Osteocyte (in vitro differentiated cells): ENCODE results near the gene MAB21L1. TPM values are rescaled to one million over a fixed set of nuclear protein-coding genes. Genes with fewer than 3 reads are reported as not detected.
A peak's percentile ranks its signal among the peaks of the same experiment; 100 is the strongest.

Experiments used
- DNase-seq: peaks from one replicate; pipeline ENCODE4 v3.0.0; 2021; ENCODE audit warnings: mixed read lengths; ENCODE audit not compliant: unreplicated experiment; ENCODE audit errors: extremely low spot score
- H3K27ac Mint-ChIP-seq: one replicate; pipeline ENCODE4 v1.8.0; 2021; ENCODE audit warnings: mild to moderate bottlenecking, mixed read lengths; ENCODE audit not compliant: unreplicated experiment
- H3K27me3 Mint-ChIP-seq: one replicate; pipeline ENCODE4 v1.8.0; 2021; ENCODE audit warnings: mixed read lengths; ENCODE audit not compliant: unreplicated experiment
- H3K36me3 Mint-ChIP-seq: one replicate; pipeline ENCODE4 v1.8.0; 2021; ENCODE audit warnings: mixed read lengths; ENCODE audit not compliant: unreplicated experiment
- H3K4me1 Mint-ChIP-seq: one replicate; pipeline ENCODE4 v1.8.0; 2021; ENCODE audit warnings: mixed read lengths; ENCODE audit not compliant: unreplicated experiment
- H3K4me3 Mint-ChIP-seq: one replicate; pipeline ENCODE4 v1.8.0; 2021; ENCODE audit warnings: mild to moderate bottlenecking, moderate library complexity, mixed read lengths; ENCODE audit not compliant: unreplicated experiment
- H3K9me3 Mint-ChIP-seq: one replicate; pipeline ENCODE4 v1.8.0; 2021; ENCODE audit warnings: mixed read lengths; ENCODE audit not compliant: unreplicated experiment
- long read RNA-seq: library from polyadenylated mRNA; unstranded; transcript quantifications from one replicate; pipeline ENCODE4 v2.0.0, GENCODE V29; 2021
- total RNA-seq: library from RNA; stranded (reverse); gene quantifications from 2 replicates; pipeline ENCODE4 v1.2.1, GENCODE V29; 2021
- TF ChIP-seq, protein P1 (sequence below): fragments of 200-600 bp; sonication (generic); IDR thresholded peaks from 2 replicates; pipeline ENCODE4 v1.5.0; 2021; ENCODE audit warnings: antibody characterized with exemption, mild to moderate bottlenecking, moderate library complexity

Gene MAB21L1
- total RNA-seq: 9.0 TPM in 2 replicates
- long read RNA-seq, transcript MAB21L1-201 (1 exons, 3,028 nt): major isoform, 210 of 210 reads
- long read RNA-seq, partial matches to known transcripts: 0 of 210 reads
- long read RNA-seq, other reads (novel, unspliced or antisense): 0 of 210 reads

DNA sequence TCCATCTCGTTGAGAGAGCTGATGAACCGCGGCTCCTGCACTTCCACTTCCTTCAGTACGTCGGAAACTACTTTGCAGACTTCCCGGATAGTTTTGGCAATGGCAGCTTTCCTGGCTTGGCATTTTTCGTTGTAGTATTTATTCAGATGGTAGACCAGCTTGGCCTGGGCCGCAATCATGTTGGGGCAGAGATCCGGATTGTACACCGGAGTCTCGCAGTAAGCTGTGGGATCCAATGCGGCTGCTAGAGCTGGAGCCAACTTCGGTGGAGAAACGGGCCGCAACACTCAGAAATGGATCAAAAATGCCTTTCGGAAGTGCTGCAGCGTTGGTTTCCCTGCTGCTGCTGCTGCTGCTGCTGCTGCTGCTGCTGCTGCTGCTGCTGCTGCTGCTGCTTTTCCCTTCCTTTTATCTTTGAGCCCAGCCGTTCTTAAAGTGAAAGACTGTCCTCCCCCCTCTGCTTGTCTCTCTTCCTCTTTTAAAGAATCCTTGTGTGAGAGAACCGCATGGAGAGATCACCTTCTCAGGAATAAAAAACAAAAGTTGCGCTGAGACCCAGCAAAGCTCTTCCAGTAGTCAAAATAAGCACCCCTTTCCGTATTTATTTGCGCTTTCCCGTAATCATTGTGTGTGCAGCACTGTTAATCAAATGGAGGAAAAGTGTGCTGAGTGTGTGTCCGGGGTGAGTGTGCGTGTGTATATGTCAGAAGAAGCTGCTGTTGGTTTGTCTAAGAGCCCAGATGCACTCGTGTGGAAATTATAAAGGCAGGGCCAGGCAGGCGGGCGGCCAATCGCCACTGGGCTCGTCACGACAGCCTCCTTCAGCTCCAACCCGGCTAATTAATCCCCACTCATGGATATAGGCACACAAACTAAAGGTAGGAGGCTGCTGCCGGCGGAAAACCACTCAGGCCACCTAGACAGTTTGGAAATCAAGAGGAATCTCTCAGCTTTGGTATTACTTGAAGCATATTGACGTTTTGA lies at the start of gene MAB21L1:
Gene MAB21L1 (minus strand): TSS at position 730 of the 984 bp plus-strand sequence. CDS start 551 bp downstream, at position 179.
- DNase-seq: no peak
- Mint-ChIP-seq H3K27ac (peak within 1 kb of the TSS; percentile 96), H3K36me3 (peaks cover 10% of the 10 kb centered on the region)

GRCh38 chr13:35524171-35524570 lies 47.7 kb upstream of the MAB21L1 start:
- DNase-seq: no peak
- TF ChIP-seq, protein P1, sequence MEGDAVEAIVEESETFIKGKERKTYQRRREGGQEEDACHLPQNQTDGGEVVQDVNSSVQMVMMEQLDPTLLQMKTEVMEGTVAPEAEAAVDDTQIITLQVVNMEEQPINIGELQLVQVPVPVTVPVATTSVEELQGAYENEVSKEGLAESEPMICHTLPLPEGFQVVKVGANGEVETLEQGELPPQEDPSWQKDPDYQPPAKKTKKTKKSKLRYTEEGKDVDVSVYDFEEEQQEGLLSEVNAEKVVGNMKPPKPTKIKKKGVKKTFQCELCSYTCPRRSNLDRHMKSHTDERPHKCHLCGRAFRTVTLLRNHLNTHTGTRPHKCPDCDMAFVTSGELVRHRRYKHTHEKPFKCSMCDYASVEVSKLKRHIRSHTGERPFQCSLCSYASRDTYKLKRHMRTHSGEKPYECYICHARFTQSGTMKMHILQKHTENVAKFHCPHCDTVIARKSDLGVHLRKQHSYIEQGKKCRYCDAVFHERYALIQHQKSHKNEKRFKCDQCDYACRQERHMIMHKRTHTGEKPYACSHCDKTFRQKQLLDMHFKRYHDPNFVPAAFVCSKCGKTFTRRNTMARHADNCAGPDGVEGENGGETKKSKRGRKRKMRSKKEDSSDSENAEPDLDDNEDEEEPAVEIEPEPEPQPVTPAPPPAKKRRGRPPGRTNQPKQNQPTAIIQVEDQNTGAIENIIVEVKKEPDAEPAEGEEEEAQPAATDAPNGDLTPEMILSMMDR: no peak
- H3K27me3 Mint-ChIP-seq: no peaks in the 10 kb centered on the region
- no peak overlapping the region for H3K4me3 Mint-ChIP-seq
- H3K27ac Mint-ChIP-seq: no peak overlapping the region
- no peaks in the 10 kb centered on the region for H3K9me3 Mint-ChIP-seq
- H3K4me1 Mint-ChIP-seq: no peaks in the 10 kb centered on the region
- no peaks in the 10 kb centered on the region for H3K36me3 Mint-ChIP-seq

More for the DNA sequence above, at the start of gene MAB21L1:
- Mint-ChIP-seq H3K27me3 (peaks cover 58% of the 10 kb centered on the region), H3K4me1 (peaks cover 41% of the 10 kb centered on the region), H3K9me3 (no peaks in the 10 kb centered on the region), H3K4me3 (peak within 1 kb of the TSS; percentile 96)
- TF ChIP-seq, protein P1: no peak

- no peaks in the 10 kb centered on the region for H3K27me3 Mint-ChIP-seq
- TF ChIP-seq, protein P1: no peak
- H3K4me1 Mint-ChIP-seq: no peaks in the 10 kb centered on the region
- H3K27ac Mint-ChIP-seq: no peak overlapping the region
- H3K9me3 Mint-ChIP-seq: no peaks in the 10 kb centered on the region
- no peak overlapping the region for H3K4me3 Mint-ChIP-seq
- no peak for DNase-seq
- H3K36me3 Mint-ChIP-seq: no peaks in the 10 kb centered on the region
These were observed 42.0 kb upstream of the MAB21L1 start for GRCh38 chr13:35518337-35518946.

DNA sequence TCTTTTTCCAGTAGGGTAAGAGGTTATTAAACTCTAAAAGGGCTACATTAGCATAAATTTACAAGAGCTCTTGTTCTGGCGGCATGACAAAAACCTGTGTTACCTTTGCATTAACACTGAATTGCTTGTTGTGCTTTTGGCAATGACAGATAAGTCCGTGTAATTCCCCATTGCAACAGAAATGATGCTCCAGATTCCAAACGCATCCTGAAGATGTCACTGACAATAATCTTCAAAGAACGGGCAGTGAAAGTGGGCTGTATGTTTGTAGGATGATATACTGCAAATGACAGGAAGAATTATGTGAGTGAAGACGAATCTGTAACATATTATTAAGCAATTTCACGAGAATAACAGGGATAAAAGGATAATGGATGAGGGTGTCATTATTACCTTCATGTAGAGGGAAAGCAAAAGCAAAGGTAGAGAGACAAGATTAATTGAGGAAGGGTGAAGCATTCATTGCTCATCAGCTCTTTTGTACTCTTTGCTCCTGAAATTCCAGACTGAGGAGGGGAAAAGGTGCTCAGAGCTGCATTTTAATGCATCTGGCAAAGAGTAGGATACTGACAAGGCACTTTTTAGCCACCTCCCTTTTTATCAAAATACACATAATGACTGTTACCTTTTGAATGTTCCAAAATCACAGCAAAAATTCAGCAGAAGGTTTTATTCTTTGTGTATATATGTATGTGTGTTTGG lies 38.5 kb upstream of the MAB21L1 start:
- Mint-ChIP-seq H3K27ac (no peak overlapping the region), H3K4me3 (no peak overlapping the region), H3K4me1 (peaks cover 4% of the 10 kb centered on the region), H3K27me3 (no peaks in the 10 kb centered on the region), H3K36me3 (no peaks in the 10 kb centered on the region), H3K9me3 (no peaks in the 10 kb centered on the region)
- TF ChIP-seq, protein P1: no peak
- DNase-seq: no peak
